ACC112 (cell line): ENCODE data around the gene FAM131A.
A peak's percentile ranks its signal among the peaks of the same experiment; 100 is the strongest.

ENCODE experiments used
- H2AFZ ChIP-seq: fragments of 200-600 bp; sonication (generic); one replicate; pipeline ENCODE4 v1.6.0; 2017; ENCODE audit warnings: antibody characterized with exemption, low read length; ENCODE audit not compliant: unreplicated experiment
- H3K27ac ChIP-seq: fragments of 200-600 bp; sonication (generic); 2 replicates; pipeline ENCODE4 v1.5.1; 2014; ENCODE audit warnings: low read depth, mild to moderate bottlenecking, antibody characterized with exemption, low read length, moderate library complexity
- H3K27me3 ChIP-seq: fragments of 200-600 bp; sonication (generic); 2 replicates; pipeline ENCODE4 v1.6.1; 2014; ENCODE audit warnings: mild to moderate bottlenecking, antibody characterized with exemption, low read length, moderate library complexity, mixed read lengths; ENCODE audit not compliant: insufficient read depth
- H3K36me3 ChIP-seq: fragments of 200-600 bp; sonication (generic); 2 replicates; pipeline ENCODE4 v1.6.1; 2016; ENCODE audit warnings: mild to moderate bottlenecking, antibody characterized with exemption, low read length, moderate library complexity, mixed read lengths; ENCODE audit not compliant: insufficient read depth
- H3K4me1 ChIP-seq: fragments of 200-600 bp; sonication (generic); one replicate; pipeline ENCODE4 v1.6.1; 2016; ENCODE audit warnings: low read length, mixed read lengths; ENCODE audit not compliant: insufficient read depth, unreplicated experiment, control insufficient read depth
- H3K4me3 ChIP-seq: fragments of 200-600 bp; sonication (generic); 2 replicates; pipeline ENCODE4 v1.5.1; 2014; ENCODE audit warnings: mild to moderate bottlenecking, low read depth, low read length
- H3K79me2 ChIP-seq: fragments of 200-600 bp; sonication (generic); one replicate; pipeline ENCODE4 v1.6.0; 2016; ENCODE audit warnings: low read length; ENCODE audit not compliant: control insufficient read depth, unreplicated experiment, insufficient read depth

Gene FAM131A

GRCh38 chr3:184378651-184379357 lies 41.4 kb downstream of the FAM131A start:
- Histone ChIP-seq H3K4me1 (no peaks in the 10 kb centered on the region), H2AFZ (no peak overlapping the region), H3K36me3 (no peaks in the 10 kb centered on the region), H3K27me3 (peaks cover 62% of the 10 kb centered on the region), H3K4me3 (no peak overlapping the region), H3K79me2 (no peaks in the 10 kb centered on the region), H3K27ac (no peak overlapping the region)

DNA sequence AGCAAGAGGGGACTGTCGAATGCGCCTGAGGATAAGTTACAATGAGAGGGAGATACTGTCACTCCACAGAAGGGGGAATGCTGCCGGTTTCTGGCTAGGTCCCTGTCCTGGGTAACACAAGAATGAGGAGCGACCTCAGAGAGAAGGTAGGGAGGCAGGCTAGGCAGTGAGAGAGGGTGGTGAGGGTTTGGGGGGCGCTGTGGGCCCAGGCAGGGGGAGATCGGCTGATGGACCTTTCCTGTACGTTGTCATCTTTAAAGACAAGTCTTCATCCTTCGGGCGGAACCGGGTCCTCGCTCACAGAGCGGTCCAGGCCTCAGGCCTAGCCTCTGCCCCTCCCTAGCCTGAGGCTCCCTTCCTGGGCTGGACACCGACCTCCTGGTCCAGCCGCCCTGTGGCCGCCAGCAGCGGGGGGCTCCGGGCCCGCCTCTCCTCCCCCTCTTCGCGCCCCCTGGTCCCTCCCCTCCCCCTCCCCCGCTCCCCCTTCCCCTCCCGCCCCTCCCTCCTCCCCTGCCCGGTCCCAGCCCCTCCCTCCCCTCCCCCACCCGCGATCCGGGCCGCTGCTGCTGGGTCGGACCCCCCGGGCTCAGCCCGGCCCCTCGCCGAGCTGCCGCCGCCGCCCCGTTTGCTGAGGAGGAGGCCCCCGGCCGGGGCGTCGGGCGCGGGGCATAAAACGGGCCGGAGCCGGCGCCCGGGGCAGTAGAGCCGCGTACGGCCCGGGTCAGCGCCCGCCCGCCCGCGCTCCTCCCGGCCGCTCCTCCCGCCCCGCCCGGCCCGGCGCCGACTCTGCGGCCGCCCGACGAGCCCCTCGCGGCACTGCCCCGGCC lies 42.2 kb downstream of the FAM131A start, which contains the start of gene CHRD:
TSS of gene CHRD (plus strand) at position 697 of the 827 bp plus-strand sequence. CDS start 265 bp downstream, outside the sequence.
- Histone ChIP-seq H3K36me3 (no peaks in the 10 kb centered on the region), H3K79me2 (no peaks in the 10 kb centered on the region), H3K27me3 (peaks cover 62% of the 10 kb centered on the region), H3K4me1 (no peaks in the 10 kb centered on the region), H3K27ac (no peak within 1 kb of the TSS), H2AFZ (no peak within 1 kb of the TSS), H3K4me3 (peak within 1 kb of the TSS; percentile 69)

- Histone ChIP-seq H2AFZ (no peak overlapping the region), H3K4me1 (no peaks in the 10 kb centered on the region), H3K27me3 (peaks cover 60% of the 10 kb centered on the region), H3K79me2 (no peaks in the 10 kb centered on the region), H3K27ac (no peak overlapping the region), H3K4me3 (peak overlapping the region; percentile 69; the same call in 1 of the 2 replicates), H3K36me3 (no peaks in the 10 kb centered on the region)
Observed at GRCh38 chr3:184380185-184380626, 42.8 kb downstream of the FAM131A start.

GRCh38 chr3:184380627-184381260 lies 43.3 kb downstream of the FAM131A start:
- Histone ChIP-seq H3K4me1 (no peaks in the 10 kb centered on the region), H3K27me3 (peaks cover 54% of the 10 kb centered on the region), H3K27ac (no peak overlapping the region), H2AFZ (no peak overlapping the region), H3K79me2 (no peaks in the 10 kb centered on the region), H3K4me3 (peak overlapping the region; percentile 69), H3K36me3 (no peaks in the 10 kb centered on the region)

DNA sequence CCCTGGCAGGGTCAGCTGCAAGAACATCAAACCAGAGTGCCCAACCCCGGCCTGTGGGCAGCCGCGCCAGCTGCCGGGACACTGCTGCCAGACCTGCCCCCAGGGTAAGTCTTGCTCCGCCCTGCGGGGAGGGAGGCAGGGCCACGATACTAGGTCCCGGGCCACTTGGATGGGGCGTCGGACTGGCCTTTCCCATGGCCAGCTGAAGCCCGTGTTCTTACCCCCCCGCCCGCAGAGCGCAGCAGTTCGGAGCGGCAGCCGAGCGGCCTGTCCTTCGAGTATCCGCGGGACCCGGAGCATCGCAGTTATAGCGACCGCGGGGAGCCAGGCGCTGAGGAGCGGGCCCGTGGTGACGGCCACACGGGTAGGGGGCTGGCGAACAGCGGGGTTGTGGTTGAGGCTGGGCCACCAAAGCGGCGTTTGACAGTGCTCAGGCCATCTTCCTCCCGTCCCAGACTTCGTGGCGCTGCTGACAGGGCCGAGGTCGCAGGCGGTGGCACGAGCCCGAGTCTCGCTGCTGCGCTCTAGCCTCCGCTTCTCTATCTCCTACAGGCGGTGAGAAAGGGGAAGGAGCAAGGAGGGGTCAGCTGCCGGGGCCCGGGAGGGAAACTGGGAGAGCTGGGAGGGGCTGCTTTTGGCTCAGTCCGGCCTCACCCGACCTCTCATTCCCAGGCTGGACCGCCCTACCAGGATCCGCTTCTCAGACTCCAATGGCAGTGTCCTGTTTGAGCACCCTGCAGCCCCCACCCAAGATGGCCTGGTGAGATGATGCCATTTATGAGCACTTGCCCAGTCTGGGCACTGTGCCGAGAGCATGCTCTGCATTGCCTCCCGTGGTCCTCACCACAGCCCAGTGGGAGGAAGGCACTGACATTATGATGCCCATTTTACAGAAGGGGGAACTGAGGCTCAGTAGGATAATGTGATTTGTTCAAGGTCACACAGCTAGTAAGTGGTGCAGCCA lies 44.1 kb downstream of the FAM131A start:
- Histone ChIP-seq H3K79me2 (no peaks in the 10 kb centered on the region), H2AFZ (no peak overlapping the region), H3K4me3 (no peak overlapping the region), H3K36me3 (no peaks in the 10 kb centered on the region), H3K27ac (no peak overlapping the region), H3K4me1 (no peaks in the 10 kb centered on the region), H3K27me3 (peaks cover 47% of the 10 kb centered on the region)

- Histone ChIP-seq H3K27ac (no peak overlapping the region), H3K36me3 (no peaks in the 10 kb centered on the region), H3K4me1 (no peaks in the 10 kb centered on the region), H2AFZ (no peak overlapping the region), H3K27me3 (peaks cover 42% of the 10 kb centered on the region), H3K4me3 (no peak overlapping the region), H3K79me2 (no peaks in the 10 kb centered on the region)
Observed at GRCh38 chr3:184382326-184383032, 45.1 kb downstream of the FAM131A start.

GRCh38 chr3:184383033-184383740 lies 45.8 kb downstream of the FAM131A start:
- peaks cover 35% of the 10 kb centered on the region for H3K27me3 ChIP-seq
- H3K36me3 ChIP-seq: no peaks in the 10 kb centered on the region
- H3K4me3 ChIP-seq: no peak overlapping the region
- H3K79me2 ChIP-seq: no peaks in the 10 kb centered on the region
- no peak overlapping the region for H2AFZ ChIP-seq
- no peak overlapping the region for H3K27ac ChIP-seq
- H3K4me1 ChIP-seq: no peaks in the 10 kb centered on the region

DNA sequence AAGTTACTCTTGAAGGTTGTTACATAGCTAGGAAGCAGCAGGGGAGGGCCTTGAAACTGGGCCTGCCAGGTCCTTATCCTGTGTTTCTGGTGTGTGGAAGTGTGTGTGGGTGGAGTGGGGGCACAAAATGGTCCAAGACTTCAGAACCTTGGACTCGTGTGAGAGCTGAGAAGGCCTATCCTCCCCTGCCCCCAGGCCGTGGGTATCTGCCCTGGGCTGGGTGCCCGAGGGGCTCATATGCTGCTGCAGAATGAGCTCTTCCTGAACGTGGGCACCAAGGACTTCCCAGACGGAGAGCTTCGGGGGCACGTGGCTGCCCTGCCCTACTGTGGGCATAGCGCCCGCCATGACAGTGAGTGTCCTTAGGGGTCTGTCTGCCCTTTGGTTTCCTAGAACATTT lies 46.9 kb downstream of the FAM131A start:
- Histone ChIP-seq H3K27ac (no peak overlapping the region), H2AFZ (no peak overlapping the region), H3K4me3 (no peak overlapping the region), H3K36me3 (no peaks in the 10 kb centered on the region), H3K4me1 (no peaks in the 10 kb centered on the region), H3K79me2 (no peaks in the 10 kb centered on the region), H3K27me3 (peaks cover 23% of the 10 kb centered on the region)

GRCh38 chr3:184384856-184385422 lies 47.5 kb downstream of the FAM131A start:
- no peak overlapping the region for H3K4me3 ChIP-seq
- no peak overlapping the region for H2AFZ ChIP-seq
- no peak overlapping the region for H3K27ac ChIP-seq
- peaks cover 21% of the 10 kb centered on the region for H3K27me3 ChIP-seq
- no peaks in the 10 kb centered on the region for H3K36me3 ChIP-seq
- H3K4me1 ChIP-seq: no peaks in the 10 kb centered on the region
- H3K79me2 ChIP-seq: no peaks in the 10 kb centered on the region
